HL-60 (cell line): ENCODE data around the gene CGB2.

Experiments
- DNase-seq, 2 experiments: peaks; one replicate each; pipeline ENCODE4 v3.0.0-alpha.2; 2010 to 2020; ENCODE audit warnings: low read depth in 1 of 2, low spot score in 1 of 2
- H3K27ac ChIP-seq: fragments of 250-450 bp; sonication (Bioruptor Pico); replicated peaks from 2 replicates; pipeline ENCODE4 v1.5.1; 2020; ENCODE audit warnings: mild to moderate bottlenecking, moderate library complexity
- H3K27me3 ChIP-seq: fragments of 250-450 bp; sonication (Bioruptor Pico); 2 replicates; pipeline ENCODE4 v1.5.1; 2021; ENCODE audit warnings: mild to moderate bottlenecking, moderate library complexity; ENCODE audit not compliant: insufficient read depth, poor library complexity, severe bottlenecking
- H3K4me3 ChIP-seq: replicated peaks from 2 replicates; pipeline ENCODE4 v1.5.1; 2011; ENCODE audit warnings: mild to moderate bottlenecking, control low read depth, low read length; ENCODE audit not compliant: insufficient read depth
- GABPA ChIP-seq: IDR thresholded peaks from 2 replicates; pipeline ENCODE4 v1.6.1; 2012; ENCODE audit warnings: low read depth
- POLR2AphosphoS5 ChIP-seq: IDR thresholded peaks from 2 replicates; pipeline ENCODE4 v1.6.1; 2012; ENCODE audit warnings: low read depth
- REST ChIP-seq: IDR thresholded peaks from 2 replicates; pipeline ENCODE4 v1.6.1; 2012; ENCODE audit warnings: low read depth; ENCODE audit not compliant: insufficient replicate concordance
- SPI1 ChIP-seq: IDR thresholded peaks from 2 replicates; pipeline ENCODE4 v1.6.1; 2012; ENCODE audit warnings: low read depth, mild to moderate bottlenecking, borderline replicate concordance
- TF ChIP-seq, protein P1 (sequence below): IDR thresholded peaks from one replicate; pipeline ENCODE4 v1.5.1; 2011; ENCODE audit warnings: low read length, control low read depth, inconsistent platforms; ENCODE audit not compliant: insufficient read depth

Gene CGB2

DNA sequence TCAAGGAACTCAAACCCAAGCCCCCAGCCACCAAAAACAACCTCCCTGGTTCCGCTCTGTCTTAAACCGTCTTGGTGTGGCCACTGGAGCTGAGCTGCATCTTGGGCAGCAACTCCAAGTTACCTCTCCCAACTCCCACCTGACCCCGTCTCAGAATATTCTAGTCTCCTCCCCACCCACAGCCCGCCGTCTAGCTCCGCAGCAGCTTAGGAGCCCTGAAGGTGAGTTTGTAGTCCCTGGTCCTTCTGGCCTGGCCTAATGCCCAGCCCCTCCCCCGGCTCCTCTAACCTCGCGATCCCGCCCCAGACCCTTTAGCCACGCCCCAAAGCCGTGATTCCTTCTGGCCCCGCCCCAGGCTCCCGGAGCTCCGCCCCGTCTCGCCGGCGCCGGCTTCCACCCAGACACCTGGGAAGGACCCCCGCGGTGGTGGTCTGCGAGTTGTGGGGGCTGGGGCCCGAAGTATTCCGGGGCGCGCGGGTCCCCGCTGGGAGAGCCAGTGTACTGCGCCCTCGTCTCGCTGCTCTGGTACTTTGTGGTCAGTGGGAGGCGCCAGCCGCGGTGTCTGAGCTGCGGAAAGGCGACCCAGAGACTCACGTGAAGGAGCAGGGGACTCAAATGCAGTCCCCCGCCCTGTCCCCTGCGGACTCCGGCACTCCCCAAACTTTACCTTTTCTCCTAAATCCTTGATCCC is 12.3 kb upstream of the CGB2 start:
- TF ChIP-seq, protein P1, sequence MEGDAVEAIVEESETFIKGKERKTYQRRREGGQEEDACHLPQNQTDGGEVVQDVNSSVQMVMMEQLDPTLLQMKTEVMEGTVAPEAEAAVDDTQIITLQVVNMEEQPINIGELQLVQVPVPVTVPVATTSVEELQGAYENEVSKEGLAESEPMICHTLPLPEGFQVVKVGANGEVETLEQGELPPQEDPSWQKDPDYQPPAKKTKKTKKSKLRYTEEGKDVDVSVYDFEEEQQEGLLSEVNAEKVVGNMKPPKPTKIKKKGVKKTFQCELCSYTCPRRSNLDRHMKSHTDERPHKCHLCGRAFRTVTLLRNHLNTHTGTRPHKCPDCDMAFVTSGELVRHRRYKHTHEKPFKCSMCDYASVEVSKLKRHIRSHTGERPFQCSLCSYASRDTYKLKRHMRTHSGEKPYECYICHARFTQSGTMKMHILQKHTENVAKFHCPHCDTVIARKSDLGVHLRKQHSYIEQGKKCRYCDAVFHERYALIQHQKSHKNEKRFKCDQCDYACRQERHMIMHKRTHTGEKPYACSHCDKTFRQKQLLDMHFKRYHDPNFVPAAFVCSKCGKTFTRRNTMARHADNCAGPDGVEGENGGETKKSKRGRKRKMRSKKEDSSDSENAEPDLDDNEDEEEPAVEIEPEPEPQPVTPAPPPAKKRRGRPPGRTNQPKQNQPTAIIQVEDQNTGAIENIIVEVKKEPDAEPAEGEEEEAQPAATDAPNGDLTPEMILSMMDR = no peak
- TF ChIP-seq SPI1 (no peak), GABPA (no peak), REST (no peak), POLR2AphosphoS5 (no peak)
- peaks cover 35% of the 10 kb centered on the region for H3K27me3 ChIP-seq
- no peak for DNase-seq
- H3K27ac ChIP-seq = no peak overlapping the region
- H3K4me3 ChIP-seq = peak overlapping the region; percentile 16

- TF ChIP-seq REST = no peak
- TF ChIP-seq, protein P1 = no peak
- no peak for TF ChIP-seq POLR2AphosphoS5
- no peak for TF ChIP-seq SPI1
- TF ChIP-seq GABPA = no peak
- DNase-seq = no peak
- Histone ChIP-seq H3K27ac (no peak overlapping the region), H3K4me3 (no peak overlapping the region), H3K27me3 (peaks cover 35% of the 10 kb centered on the region)
Observed at GRCh38 chr19:49020342-49020741, 11.3 kb upstream of the CGB2 start.

DNA sequence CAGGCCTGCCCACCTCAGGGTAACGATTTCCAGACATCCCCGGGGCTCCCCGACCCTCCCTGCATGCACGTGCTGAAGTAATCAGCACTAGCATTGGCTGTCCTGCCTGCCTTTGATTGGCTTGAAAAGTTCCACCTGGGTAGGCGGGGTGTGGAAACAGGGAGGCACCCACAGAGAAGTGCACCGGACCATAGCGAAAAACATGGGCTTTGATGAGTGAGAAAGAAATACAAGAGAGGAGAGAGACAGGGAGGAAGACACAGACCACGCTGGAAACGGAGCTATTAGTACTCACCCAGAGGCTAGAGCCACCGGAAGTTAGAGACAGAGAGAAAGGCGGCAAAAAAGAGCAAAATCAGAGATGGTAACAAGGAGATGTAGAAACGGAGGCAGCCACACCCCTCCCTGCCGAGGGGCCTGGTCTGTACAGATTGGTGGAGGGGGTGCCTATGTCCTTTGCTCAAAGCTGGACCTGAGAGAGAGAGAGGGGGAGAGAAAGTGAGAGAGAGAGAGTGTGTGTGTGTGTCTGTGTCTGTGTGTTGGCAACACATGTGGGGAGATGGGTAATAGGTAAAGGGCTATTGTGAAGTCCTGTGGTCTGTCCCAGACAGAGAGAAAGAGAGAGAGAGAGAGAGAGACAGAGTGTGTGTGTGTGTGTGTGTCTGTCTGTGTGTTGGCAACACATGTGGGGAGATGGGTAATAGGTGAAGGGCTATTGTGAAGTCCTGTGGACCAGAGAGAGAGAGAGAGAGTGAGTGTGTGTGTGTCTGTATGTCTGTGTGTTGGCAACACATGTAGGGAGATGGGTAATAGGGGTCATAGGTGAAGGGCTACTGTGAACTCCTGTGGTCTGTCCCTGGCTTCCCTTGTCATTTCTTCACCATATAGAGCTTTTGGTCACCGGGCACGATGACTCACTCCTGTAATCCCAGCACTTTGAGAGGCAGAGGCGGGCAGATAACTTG is 10.5 kb upstream of the CGB2 start:
- H3K27ac ChIP-seq = no peak overlapping the region
- no peak for DNase-seq
- H3K4me3 ChIP-seq = no peak overlapping the region
- TF ChIP-seq GABPA (no peak), SPI1 (no peak), REST (no peak), POLR2AphosphoS5 (no peak)
- TF ChIP-seq, protein P1 = no peak
- H3K27me3 ChIP-seq = peaks cover 35% of the 10 kb centered on the region
